CD4-positive, alpha-beta T cell treated with Interferon gamma for 1 hour (primary cell): Measurements from ENCODE around the gene CEP128.

ENCODE experiments used
- DNase-seq: peaks from one replicate; pipeline ENCODE4 v3.0.0-alpha.2; 2020

Gene CEP128

DNA sequence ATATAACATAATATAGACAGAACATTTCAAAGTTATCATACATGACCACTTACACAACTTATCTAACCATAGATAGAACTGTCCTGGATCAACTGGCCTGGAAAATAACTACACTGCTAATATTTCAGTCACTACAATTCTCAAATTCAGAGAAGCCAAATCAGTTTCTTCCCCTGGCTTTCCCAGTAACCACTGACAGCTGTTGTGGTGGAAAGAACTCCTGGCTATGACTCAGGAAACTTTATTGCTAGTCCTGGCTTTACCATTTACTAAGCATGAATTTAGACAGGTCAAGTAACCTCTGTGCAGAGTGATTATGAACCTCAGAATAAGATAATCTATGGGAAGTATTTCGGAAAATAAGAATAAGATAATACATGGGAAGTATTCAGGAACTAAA, 485.3 kb downstream of the CEP128 start:
- DNase-seq: no peak

- DNase-seq: no peak
These were observed 486.5 kb downstream of the CEP128 start for GRCh38 chr14:80455031-80455430.

- DNase-seq: no peak
These were observed 493.3 kb downstream of the CEP128 start for GRCh38 chr14:80448267-80448666.

DNA sequence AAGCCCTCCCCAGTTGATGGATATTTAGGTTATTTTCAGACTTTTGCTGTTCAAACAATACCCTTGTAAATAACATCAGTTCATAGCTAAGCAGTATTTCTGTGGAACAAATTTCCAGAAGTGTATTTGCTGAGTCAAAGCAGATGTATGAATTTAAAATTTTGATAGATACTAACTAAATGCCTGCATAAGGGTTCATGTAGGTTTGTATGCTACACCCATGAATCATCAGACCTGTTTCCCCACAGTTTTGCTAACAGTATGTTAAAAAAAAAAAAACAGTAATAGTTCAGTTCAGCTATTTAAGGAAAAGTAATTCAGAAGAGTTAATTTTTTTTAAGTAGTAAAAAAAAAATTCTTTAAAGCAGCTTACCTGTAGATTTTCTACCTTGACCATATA, 494.1 kb downstream of the CEP128 start:
- DNase-seq: no peak
